Measurements from ENCODE around the gene NLRC5.

NLRC5 gene

DNA sequence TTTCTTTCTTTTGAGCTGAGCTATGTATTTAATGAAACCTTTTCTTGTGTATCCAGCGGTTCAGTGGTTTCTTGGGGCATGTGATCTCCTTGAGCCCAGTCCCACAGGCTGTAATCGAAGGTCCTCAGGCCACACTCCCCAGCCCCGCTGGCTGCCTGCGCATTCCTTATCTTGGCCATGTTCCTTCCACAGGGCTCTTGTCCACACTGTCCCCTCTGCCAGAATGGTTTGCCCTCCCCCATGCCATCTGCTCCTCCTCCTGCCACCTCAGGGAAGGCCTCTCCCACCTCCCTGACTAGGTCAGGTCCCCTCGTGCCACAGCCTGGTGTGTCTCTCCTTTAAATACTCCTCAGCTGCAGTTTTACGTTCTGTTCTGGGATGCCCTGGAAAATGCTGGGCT, 12.1 kb upstream of the NLRC5 start:
- TF ChIP-seq SIN3A (IDR thresholded peaks at IDR 0.05; ENCODE audit: borderline replicate concordance, insufficient read depth, low read length) (no peak), TAF1 (IDR thresholded peaks at IDR 0.05; ENCODE audit: borderline replicate concordance, insufficient read depth, low read length) (no peak), FOXP2 (optimal IDR thresholded peaks at IDR 0.05; ENCODE audit: borderline replicate concordance, extremely low read depth, extremely low read length, insufficient read depth) (no peak), POLR2AphosphoS5 (IDR thresholded peaks at IDR 0.05; ENCODE audit: low read depth, low read length) (no peak)
- TF ChIP-seq, protein P1, sequence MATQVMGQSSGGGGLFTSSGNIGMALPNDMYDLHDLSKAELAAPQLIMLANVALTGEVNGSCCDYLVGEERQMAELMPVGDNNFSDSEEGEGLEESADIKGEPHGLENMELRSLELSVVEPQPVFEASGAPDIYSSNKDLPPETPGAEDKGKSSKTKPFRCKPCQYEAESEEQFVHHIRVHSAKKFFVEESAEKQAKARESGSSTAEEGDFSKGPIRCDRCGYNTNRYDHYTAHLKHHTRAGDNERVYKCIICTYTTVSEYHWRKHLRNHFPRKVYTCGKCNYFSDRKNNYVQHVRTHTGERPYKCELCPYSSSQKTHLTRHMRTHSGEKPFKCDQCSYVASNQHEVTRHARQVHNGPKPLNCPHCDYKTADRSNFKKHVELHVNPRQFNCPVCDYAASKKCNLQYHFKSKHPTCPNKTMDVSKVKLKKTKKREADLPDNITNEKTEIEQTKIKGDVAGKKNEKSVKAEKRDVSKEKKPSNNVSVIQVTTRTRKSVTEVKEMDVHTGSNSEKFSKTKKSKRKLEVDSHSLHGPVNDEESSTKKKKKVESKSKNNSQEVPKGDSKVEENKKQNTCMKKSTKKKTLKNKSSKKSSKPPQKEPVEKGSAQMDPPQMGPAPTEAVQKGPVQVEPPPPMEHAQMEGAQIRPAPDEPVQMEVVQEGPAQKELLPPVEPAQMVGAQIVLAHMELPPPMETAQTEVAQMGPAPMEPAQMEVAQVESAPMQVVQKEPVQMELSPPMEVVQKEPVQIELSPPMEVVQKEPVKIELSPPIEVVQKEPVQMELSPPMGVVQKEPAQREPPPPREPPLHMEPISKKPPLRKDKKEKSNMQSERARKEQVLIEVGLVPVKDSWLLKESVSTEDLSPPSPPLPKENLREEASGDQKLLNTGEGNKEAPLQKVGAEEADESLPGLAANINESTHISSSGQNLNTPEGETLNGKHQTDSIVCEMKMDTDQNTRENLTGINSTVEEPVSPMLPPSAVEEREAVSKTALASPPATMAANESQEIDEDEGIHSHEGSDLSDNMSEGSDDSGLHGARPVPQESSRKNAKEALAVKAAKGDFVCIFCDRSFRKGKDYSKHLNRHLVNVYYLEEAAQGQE (IDR thresholded peaks at IDR 0.05; ENCODE audit: insufficient read depth in 1 of 2, low read depth in 2 of 2, low read length in 2 of 2) = no peak

DNA sequence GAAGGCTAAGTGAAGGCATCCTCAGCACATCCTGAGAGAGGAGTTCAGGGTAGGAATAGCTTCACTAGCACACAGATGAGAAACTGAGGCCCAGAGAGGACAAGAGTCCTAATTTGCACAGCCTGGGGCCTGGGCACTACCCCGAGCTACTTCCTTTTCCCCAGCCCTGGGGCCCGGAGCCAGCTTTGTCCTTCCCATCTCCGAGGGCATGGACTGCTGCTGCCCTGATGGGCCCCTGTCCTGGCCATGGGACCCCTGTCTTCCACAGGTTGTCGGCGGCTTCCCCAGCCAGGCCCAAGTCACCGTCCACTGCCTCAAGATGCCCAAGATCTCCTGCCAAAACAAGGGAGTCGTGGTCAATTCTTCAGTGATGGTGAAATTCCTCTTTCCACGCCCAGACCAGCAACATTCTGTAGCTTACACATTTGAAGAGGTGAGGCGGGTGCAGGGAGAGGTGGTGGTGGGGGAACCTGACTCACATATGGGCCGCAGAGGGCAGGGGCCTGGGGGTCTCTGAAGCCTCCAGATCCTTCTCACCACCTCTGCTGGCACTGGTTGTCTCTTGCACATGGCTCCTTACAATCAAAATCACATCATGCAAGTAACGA, 11.4 kb upstream of the NLRC5 start:
- TF ChIP-seq SIN3A (IDR thresholded peaks at IDR 0.05; ENCODE audit: borderline replicate concordance, insufficient read depth, low read length) = no peak
- no peak for TF ChIP-seq TAF1 (IDR thresholded peaks at IDR 0.05; ENCODE audit: borderline replicate concordance, insufficient read depth, low read length)
- TF ChIP-seq, protein P1 (IDR thresholded peaks at IDR 0.05; ENCODE audit: insufficient read depth in 1 of 2, low read depth in 2 of 2, low read length in 2 of 2) = no peak
- TF ChIP-seq FOXP2 (optimal IDR thresholded peaks at IDR 0.05; ENCODE audit: borderline replicate concordance, extremely low read depth, extremely low read length, insufficient read depth) = no peak
- no peak for TF ChIP-seq POLR2AphosphoS5 (IDR thresholded peaks at IDR 0.05; ENCODE audit: low read depth, low read length)

DNA sequence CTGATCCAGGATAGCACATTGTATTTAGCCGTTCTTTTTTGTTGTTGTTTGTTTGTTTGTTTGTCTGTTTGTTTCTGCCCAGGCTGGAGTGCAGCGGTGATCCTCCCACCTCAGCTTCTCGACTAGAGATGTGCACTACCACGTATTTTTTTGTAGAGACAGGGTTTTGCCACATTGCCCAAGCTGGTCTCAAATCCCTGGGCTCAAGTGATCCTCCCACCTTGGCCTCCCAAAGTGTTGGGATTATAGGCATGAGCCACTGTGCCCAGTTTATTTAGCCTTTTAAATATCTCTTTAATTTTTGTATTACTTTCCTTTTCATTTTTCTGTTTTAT, 9.2 kb upstream of the NLRC5 start:
- TF ChIP-seq, protein P1 (IDR thresholded peaks at IDR 0.05; ENCODE audit: insufficient read depth in 1 of 2, low read depth in 2 of 2, low read length in 2 of 2) = no peak
- TF ChIP-seq POLR2AphosphoS5 (IDR thresholded peaks at IDR 0.05; ENCODE audit: low read depth, low read length) (no peak), FOXP2 (optimal IDR thresholded peaks at IDR 0.05; ENCODE audit: borderline replicate concordance, extremely low read depth, extremely low read length, insufficient read depth) (no peak), SIN3A (IDR thresholded peaks at IDR 0.05; ENCODE audit: borderline replicate concordance, insufficient read depth, low read length) (no peak), TAF1 (IDR thresholded peaks at IDR 0.05; ENCODE audit: borderline replicate concordance, insufficient read depth, low read length) (no peak)

DNA sequence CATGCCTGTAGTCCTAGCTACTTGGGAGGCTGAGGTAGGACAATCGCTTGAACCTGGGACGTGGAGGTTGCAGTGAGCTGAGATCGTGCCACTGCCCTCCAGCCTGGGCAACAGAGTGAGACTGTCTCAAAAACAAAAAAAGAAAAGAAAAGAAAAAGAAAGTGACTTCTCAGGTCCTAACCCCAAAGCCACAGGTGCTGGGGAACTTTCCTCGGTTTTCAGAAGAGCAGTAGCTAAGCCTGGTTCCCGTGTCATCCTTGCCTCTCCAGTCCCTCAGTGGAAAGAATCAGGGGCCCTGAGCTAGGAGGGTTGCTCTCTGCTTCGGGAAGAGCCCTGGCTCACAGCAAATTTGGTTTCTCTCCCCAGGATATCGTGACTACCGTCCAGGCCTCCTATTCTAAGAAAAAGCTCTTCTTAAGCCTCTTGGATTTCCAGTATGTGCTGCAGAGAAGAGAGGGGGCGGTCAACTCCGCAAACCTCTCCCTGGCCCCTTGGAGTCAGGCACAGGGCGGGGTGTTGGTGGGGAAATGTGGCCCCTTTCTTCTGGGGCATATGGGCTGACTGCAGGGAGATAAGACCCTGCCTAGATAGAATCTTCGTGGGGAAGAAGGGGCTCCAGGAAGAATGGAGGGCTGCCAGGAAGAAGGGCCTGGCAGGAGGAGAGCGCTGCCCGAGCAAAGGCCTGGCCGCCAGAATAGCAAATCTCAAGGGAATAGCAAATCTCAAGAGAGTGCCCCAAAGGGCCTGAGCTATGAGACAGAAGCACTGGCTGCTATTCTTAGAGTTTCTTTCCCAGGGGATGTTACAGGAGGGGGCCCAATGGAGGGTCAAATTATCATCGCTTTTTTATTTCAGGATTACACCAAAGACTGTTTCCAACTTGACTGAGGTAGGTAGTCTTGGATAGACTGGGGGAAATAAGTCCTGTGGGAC, 8.3 kb upstream of the NLRC5 start:
- no peak for TF ChIP-seq SIN3A (IDR thresholded peaks at IDR 0.05; ENCODE audit: borderline replicate concordance, insufficient read depth, low read length)
- TF ChIP-seq, protein P1 (IDR thresholded peaks at IDR 0.05; ENCODE audit: insufficient read depth in 1 of 2, low read depth in 2 of 2, low read length in 2 of 2) = no peak
- no peak for TF ChIP-seq TAF1 (IDR thresholded peaks at IDR 0.05; ENCODE audit: borderline replicate concordance, insufficient read depth, low read length)
- TF ChIP-seq POLR2AphosphoS5 (IDR thresholded peaks at IDR 0.05; ENCODE audit: low read depth, low read length) = no peak
- TF ChIP-seq FOXP2 (optimal IDR thresholded peaks at IDR 0.05; ENCODE audit: borderline replicate concordance, extremely low read depth, extremely low read length, insufficient read depth) = no peak
